A549 (cell line): ENCODE data around the gene LCMT2. TPM values are rescaled to one million over a fixed set of nuclear protein-coding genes. Genes with fewer than 3 reads are reported as not detected.

Source experiments
- ATAC-seq, 2 experiments: fragments of 200-7000 bp in 1 of 2; fragments of >200 bp in 1 of 2; cut with Nextera tagmentation in 1 of 2; cut with Tn5 transposase in 1 of 2; 3 replicates each; pipeline versions ENCODE4 v1.8.0 to v1.9.1; 2018 to 2020; ENCODE audit warnings: mild to moderate bottlenecking in 1 of 2, moderate library complexity in 1 of 2
- CTCF ChIA-PET: fragments of 300-600 bp; sonication (Branson Sonifier 250); formaldehyde crosslinking; extraction: SDS; loops from one replicate; lab custom pipeline; 2021; ENCODE audit warnings: antibody characterized with exemption, inconsistent platforms; lab: Yijun Ruan, JAX
- POLR2A ChIA-PET: fragments of 350-600 bp; formaldehyde crosslinking; extraction: SDS; loops from one replicate; lab custom pipeline; 2021; ENCODE audit warnings: antibody characterized with exemption, inconsistent platforms; lab: Yijun Ruan, JAX
- DNase-seq, 2 experiments: peaks; one replicate each; pipeline versions ENCODE4 v3.0.0 to v3.0.0-alpha.2; 2011 to 2016; ENCODE audit warnings: low read depth in 1 of 2, low spot score in 1 of 2
- FAIRE-seq: peaks from 2 replicates; lab custom pipeline; 2011; peaks lifted over from hg19 to GRCh38; lab: Jason Lieb, UNC
- H3K27ac ChIP-seq, 2 experiments: fragments of >200 bp; sonication (Bioruptor Twin); formaldehyde crosslinking; 3 replicates each; pipeline ENCODE4 v1.5.1; 2016 to 2017
- H3K4me1 ChIP-seq: fragments of >200 bp; sonication (Bioruptor Twin); formaldehyde crosslinking; 3 replicates; pipeline ENCODE4 v1.6.1; 2016
- H3K4me2 ChIP-seq: fragments of >200 bp; sonication (Bioruptor Twin); formaldehyde crosslinking; 3 replicates; pipeline ENCODE4 v1.6.1; 2016
- H3K4me3 ChIP-seq: fragments of >200 bp; sonication (Bioruptor Twin); formaldehyde crosslinking; 3 replicates; pipeline ENCODE4 v1.5.1; 2016
- H3K9me3 ChIP-seq: fragments of >200 bp; sonication (Bioruptor Twin); formaldehyde crosslinking; 3 replicates; pipeline ENCODE4 v1.6.1; 2016
- CEBPB ChIP-seq, 2 experiments: fragments of >200 bp in 1 of 2; sonication (Bioruptor Twin) in 1 of 2; formaldehyde crosslinking in 1 of 2; IDR thresholded peaks; 2 replicates each; pipeline ENCODE4 v1.6.1; 2012 to 2016
- CHD4 ChIP-seq: fragments of 200-600 bp; sonication (generic); IDR thresholded peaks from 2 replicates; pipeline ENCODE4 v1.6.1; 2016; ENCODE audit warnings: antibody characterized with exemption, mild to moderate bottlenecking, borderline replicate concordance
- ELK1 ChIP-seq: fragments of 150-350 bp; IDR thresholded peaks from 2 replicates; pipeline ENCODE4 v1.6.1; 2014; ENCODE audit warnings: low read depth, mild to moderate bottlenecking, low read length
- FOSB ChIP-seq: fragments of 250-450 bp; sonication (Bioruptor Pico); IDR thresholded peaks from 2 replicates; pipeline ENCODE4 v1.5.0; 2020; ENCODE audit warnings: mild to moderate bottlenecking, moderate library complexity
- WGBS: methylation state at CpG from one replicate; pipeline ENCODE4 v1.1.6; 2017; ENCODE audit errors: missing lambda C conversion rate; 5-methylcytosine and 5-hydroxymethylcytosine counted together
- polyA plus RNA-seq, 4 experiments: library from polyadenylated mRNA; depleted of rRNA in 3 of 4; stranded (reverse); fragments of >200 nt; fragmentation: RNase III in 1 of 4; extraction: RNeasy Plus Mini Kit Qiagen cat#74134 plus additional on column Dnase treatment in 1 of 4; gene quantifications; 2 replicates in 3 of 4; 3 replicates in 1 of 4; pipeline ENCODE4 v1.2.3, GENCODE V29; 2011 to 2017

The LCMT2 gene
- polyA plus RNA-seq, 2 of the 4 experiments (the other 2 are of a cell fraction) = 8.3 to 9.7 TPM

DNA sequence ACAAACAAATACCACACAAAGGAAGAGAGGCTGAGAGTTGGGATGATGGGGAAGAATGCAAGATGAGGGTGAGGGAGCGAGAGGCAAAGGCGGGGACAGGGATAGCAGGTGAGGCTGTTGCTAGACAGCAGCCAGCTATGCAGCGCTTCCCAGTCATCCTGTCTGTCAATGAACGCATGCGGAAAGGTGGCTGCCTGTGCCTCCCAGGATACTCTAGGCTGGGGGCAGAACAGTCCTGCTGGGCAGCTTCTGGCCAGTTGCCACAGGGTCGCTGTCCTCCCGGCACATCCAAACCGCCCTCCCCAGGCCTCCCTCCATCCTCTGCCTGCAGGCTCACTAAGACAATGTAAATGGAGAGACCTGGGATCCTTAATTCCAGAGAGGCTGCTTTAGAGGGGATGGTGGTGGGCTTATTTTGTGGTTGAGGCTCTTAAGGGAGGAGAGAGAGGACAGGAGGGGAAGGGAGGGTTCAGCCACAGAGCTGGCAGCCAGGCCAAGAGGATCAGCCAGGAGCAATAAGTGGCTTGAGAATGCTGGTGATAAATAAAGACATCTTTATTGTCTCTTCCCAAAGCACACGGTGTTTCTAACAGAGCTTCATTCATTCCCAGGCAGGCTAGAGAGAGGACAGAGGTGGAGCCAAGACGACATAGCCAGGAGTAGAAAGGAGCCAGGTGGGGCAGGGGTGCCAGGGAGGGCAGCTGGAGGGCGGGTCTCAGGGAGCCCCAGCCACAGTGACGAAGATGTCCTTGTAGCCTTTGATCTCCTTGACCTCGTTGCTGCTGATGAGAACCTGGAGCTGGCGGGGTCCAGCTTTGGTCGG, 54.4 kb downstream of the LCMT2 start:
- ATAC-seq (no peak; a peak in 1 of 6 replicates), DNase-seq (no peak), FAIRE-seq (no peak)
- H3K9me3 ChIP-seq = no peaks in the 10 kb centered on the region; the same call in 1 of the 3 replicates
- TF ChIP-seq FOSB (CRISPR knock-in tag) (no peak), ELK1 (no peak), CEBPB (IDR thresholded peaks at IDR 0.05) (no peak)
- no peak overlapping the region for H3K27ac ChIP-seq
- ChIA-PET CTCF (interaction anchor here (0.9 to 2.2 kb wide), 5 partner anchors 10 to 87 kb away, joined by 3 to 21 read pairs (median 10); partner anchors contain the start of gene TGM5), POLR2A (no interaction called here)
- WGBS = 56% methylated on average over 11 of the region's 15 CpGs
- H3K4me2 ChIP-seq = no peak overlapping the region
- H3K4me1 ChIP-seq = no peaks in the 10 kb centered on the region
- H3K4me3 ChIP-seq = no peak overlapping the region

DNA sequence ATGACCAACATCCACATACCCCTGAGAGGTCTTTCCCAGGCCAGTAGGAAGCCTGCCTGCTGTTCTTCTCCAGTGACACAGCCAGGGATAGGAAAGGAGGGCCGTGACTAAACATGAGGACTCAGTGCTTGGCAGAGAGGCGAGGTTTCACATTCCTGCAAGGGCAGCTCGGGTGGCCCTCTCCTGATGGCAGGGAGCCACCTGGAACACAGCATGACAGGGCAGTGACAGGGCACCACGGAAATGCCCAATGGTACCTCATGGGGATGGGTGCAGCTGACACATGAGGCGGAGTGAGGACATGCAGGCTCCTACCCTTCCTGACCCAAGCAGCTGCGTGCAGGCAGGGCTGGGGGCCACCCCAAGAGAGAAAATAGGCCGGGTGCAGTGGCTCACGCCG, 56.2 kb downstream of the LCMT2 start:
- 72% methylated on average over 7 of the region's 9 CpGs for whole genome bisulfite sequencing
- H3K27ac ChIP-seq = no peak overlapping the region
- H3K9me3 ChIP-seq = no peaks in the 10 kb centered on the region; the same call in 1 of the 3 replicates
- ChIA-PET POLR2A (no interaction called here), CTCF (interaction anchor here (0.8 to 1.7 kb wide), 2 partner anchors 8 to 138 kb away, joined by 4 to 5 read pairs; no protein-coding TSS in a partner anchor)
- TF ChIP-seq CHD4 = no peak
- no peak for FAIRE-seq
- H3K4me3 ChIP-seq = no peak overlapping the region
- no peak for DNase-seq
- H3K4me1 ChIP-seq = no peaks in the 10 kb centered on the region
- H3K4me2 ChIP-seq = no peak overlapping the region
- no peak for ATAC-seq

Other genes starting within 250 kb of the LCMT2 start
- gene UBR1, start 224.5 kb downstream of the LCMT2 start, polyA plus RNA-seq (2011; rRNA removed) = 9.0 and 10.5 TPM in 2 replicates
- gene UBR1, start 224.5 kb downstream of the LCMT2 start, polyA plus RNA-seq (2017; fragmentation: RNase III; extraction: RNeasy Plus Mini Kit Qiagen cat#74134 plus additional on column Dnase treatment) = 5.7 to 5.9 TPM (median 5.8 TPM) in 3 replicates
- 7.8 and 9.5 TPM in 2 replicates for gene TMEM62, start 197.0 kb downstream of the LCMT2 start, polyA plus RNA-seq (2011; rRNA removed)
- 6.9 to 7.6 TPM (median 7.5 TPM) in 3 replicates for gene TMEM62, start 197.0 kb downstream of the LCMT2 start, polyA plus RNA-seq (2017; fragmentation: RNase III; extraction: RNeasy Plus Mini Kit Qiagen cat#74134 plus additional on column Dnase treatment)
- gene CCNDBP1, start 145.2 kb downstream of the LCMT2 start, polyA plus RNA-seq (2011; rRNA removed) = 44.1 and 44.8 TPM in 2 replicates
- 23.3 to 27.9 TPM (median 24.3 TPM) in 3 replicates for gene CCNDBP1, start 145.2 kb downstream of the LCMT2 start, polyA plus RNA-seq (2017; fragmentation: RNase III; extraction: RNeasy Plus Mini Kit Qiagen cat#74134 plus additional on column Dnase treatment)
- gene EPB42, start 109.6 kb downstream of the LCMT2 start, polyA plus RNA-seq (2011; rRNA removed) = not detected in 2 replicates
- not detected in 3 replicates for gene EPB42, start 109.6 kb downstream of the LCMT2 start, polyA plus RNA-seq (2017; fragmentation: RNase III; extraction: RNeasy Plus Mini Kit Qiagen cat#74134 plus additional on column Dnase treatment)
- not detected in 2 replicates for gene TGM5, start 63.6 kb downstream of the LCMT2 start, polyA plus RNA-seq (2011; rRNA removed)
- not detected in 3 replicates for gene TGM5, start 63.6 kb downstream of the LCMT2 start, polyA plus RNA-seq (2017; fragmentation: RNase III; extraction: RNeasy Plus Mini Kit Qiagen cat#74134 plus additional on column Dnase treatment)
- not detected in 2 replicates for gene TGM7, start 28.3 kb downstream of the LCMT2 start, polyA plus RNA-seq (2011; rRNA removed)
- not detected in 3 replicates for gene TGM7, start 28.3 kb downstream of the LCMT2 start, polyA plus RNA-seq (2017; fragmentation: RNase III; extraction: RNeasy Plus Mini Kit Qiagen cat#74134 plus additional on column Dnase treatment)
- 10.7 and 13.8 TPM in 2 replicates for gene ZSCAN29, start 40.5 kb upstream of the LCMT2 start, polyA plus RNA-seq (2011; rRNA removed)
- gene ZSCAN29, start 40.5 kb upstream of the LCMT2 start, polyA plus RNA-seq (2017; fragmentation: RNase III; extraction: RNeasy Plus Mini Kit Qiagen cat#74134 plus additional on column Dnase treatment) = 12.7 to 14.4 TPM (median 13.7 TPM) in 3 replicates
- gene TUBGCP4, start 40.5 kb upstream of the LCMT2 start, polyA plus RNA-seq (2011; rRNA removed) = 10.4 and 12.4 TPM in 2 replicates
- 6.5 to 6.7 TPM (median 6.6 TPM) in 3 replicates for gene TUBGCP4, start 40.5 kb upstream of the LCMT2 start, polyA plus RNA-seq (2017; fragmentation: RNase III; extraction: RNeasy Plus Mini Kit Qiagen cat#74134 plus additional on column Dnase treatment)
- 49.8 and 56.4 TPM in 2 replicates for gene TP53BP1, start 162.6 kb upstream of the LCMT2 start, polyA plus RNA-seq (2011; rRNA removed)
- gene TP53BP1, start 162.6 kb upstream of the LCMT2 start, polyA plus RNA-seq (2017; fragmentation: RNase III; extraction: RNeasy Plus Mini Kit Qiagen cat#74134 plus additional on column Dnase treatment) = 20.0 to 25.6 TPM (median 25.0 TPM) in 3 replicates
- gene MAP1A, start 187.0 kb upstream of the LCMT2 start, polyA plus RNA-seq (2011; rRNA removed) = 0.43 and 0.48 TPM in 2 replicates
- 0.46 to 0.54 TPM (median 0.52 TPM) in 3 replicates for gene MAP1A, start 187.0 kb upstream of the LCMT2 start, polyA plus RNA-seq (2017; fragmentation: RNase III; extraction: RNeasy Plus Mini Kit Qiagen cat#74134 plus additional on column Dnase treatment)